Measurements from ENCODE around the gene U2AF1L4. TPM values are rescaled to one million over a fixed set of nuclear protein-coding genes. Genes with fewer than 3 reads are reported as not detected.

Gene U2AF1L4
- total RNA-seq, 1 donor = 5.8 TPM

DNA sequence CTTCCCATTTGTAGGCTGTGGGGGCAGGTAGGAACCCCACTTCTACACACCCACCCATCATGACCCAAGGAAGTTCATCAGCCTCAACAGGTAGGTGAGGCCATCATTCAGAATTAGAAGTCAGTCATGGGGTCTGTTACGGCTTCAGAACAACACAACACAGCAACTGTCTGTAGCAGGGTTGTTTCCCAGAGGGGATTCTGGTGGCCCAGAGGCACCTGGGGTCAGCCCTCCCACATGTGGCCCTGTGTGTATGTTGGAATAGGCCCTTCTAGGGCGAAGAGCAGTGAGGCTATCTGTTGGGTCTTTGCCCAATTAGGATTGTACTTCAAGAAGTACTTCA, 6.4 kb downstream of the U2AF1L4 start:
- no peak overlapping the region for H3K4me3 ChIP-seq (ENCODE audit: insufficient read depth, low read length)
- no peaks in the 10 kb centered on the region for H3K79me2 ChIP-seq (ENCODE audit: insufficient read depth, low read length)
- TF ChIP-seq CTCF (IDR thresholded peaks at IDR 0.05; ENCODE audit: extremely low read depth, low read depth, low read length) = no peak
- no peaks in the 10 kb centered on the region for H3K9me3 ChIP-seq (ENCODE audit: low read depth, low read length)
- no peak overlapping the region for H2AFZ ChIP-seq (ENCODE audit: low read length)
- peak; percentile 51 for DNase-seq (ENCODE audit: insufficient read length, low spot score, missing footprints)
- peaks cover 41% of the 10 kb centered on the region for H3K36me3 ChIP-seq (ENCODE audit: insufficient read depth, low read length)
- H3K27ac ChIP-seq (ENCODE audit: low read depth, low read length) = no peak overlapping the region
- H3K27me3 ChIP-seq (ENCODE audit: insufficient read depth, low read length) = no peaks in the 10 kb centered on the region
- H3K4me2 ChIP-seq (ENCODE audit: insufficient read depth, low read length) = no peak overlapping the region
- no peaks in the 10 kb centered on the region for H3K4me1 ChIP-seq (ENCODE audit: insufficient read depth, low read length)
- peaks cover 7% of the 10 kb centered on the region for H4K20me1 ChIP-seq (ENCODE audit: insufficient read depth, low read length)

DNA sequence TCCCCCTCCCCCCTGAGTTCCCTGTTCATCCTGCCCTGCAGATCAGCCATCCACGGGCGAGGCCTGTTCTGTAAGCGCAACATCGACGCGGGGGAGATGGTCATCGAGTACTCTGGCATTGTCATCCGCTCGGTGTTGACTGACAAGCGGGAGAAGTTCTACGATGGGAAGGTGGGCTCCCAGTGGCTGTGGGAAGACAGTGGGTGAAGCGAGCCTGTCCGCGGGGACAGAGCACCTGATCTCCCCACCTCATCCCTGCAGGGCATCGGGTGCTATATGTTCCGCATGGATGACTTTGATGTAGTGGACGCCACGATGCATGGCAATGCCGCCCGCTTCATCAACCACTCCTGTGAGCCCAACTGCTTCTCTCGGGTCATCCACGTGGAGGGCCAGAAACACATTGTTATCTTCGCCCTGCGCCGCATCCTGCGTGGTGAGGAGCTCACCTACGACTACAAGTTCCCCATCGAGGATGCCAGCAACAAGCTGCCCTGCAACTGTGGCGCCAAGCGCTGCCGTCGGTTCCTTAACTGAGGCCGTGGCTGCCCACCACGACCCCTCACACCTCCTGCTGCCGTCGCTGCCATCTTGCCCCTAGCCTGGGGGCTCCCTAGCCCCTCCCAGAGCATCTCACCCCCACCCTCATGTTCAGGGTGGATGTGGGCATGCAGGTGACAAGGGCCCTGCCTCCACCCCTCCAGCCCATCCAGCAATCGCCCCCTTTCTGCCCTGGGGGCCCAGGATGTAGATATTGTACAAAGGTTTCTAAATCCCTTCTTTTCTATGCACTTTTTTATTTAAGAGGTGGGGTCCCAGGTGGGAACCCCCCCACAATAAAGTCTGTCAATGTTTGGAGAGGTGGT, 7.0 kb downstream of the U2AF1L4 start:
- no peaks in the 10 kb centered on the region for H3K79me2 ChIP-seq (ENCODE audit: insufficient read depth, low read length)
- H2AFZ ChIP-seq (ENCODE audit: low read length) = no peak overlapping the region
- no peak overlapping the region for H3K4me2 ChIP-seq (ENCODE audit: insufficient read depth, low read length)
- TF ChIP-seq CTCF (IDR thresholded peaks at IDR 0.05; ENCODE audit: extremely low read depth, low read depth, low read length) = no peak
- H3K4me1 ChIP-seq (ENCODE audit: insufficient read depth, low read length) = no peaks in the 10 kb centered on the region
- peaks cover 44% of the 10 kb centered on the region for H3K36me3 ChIP-seq (ENCODE audit: insufficient read depth, low read length)
- DNase-seq (ENCODE audit: insufficient read length, low spot score, missing footprints) = peak; percentile 83
- H3K9me3 ChIP-seq (ENCODE audit: low read depth, low read length) = no peaks in the 10 kb centered on the region
- peaks cover 7% of the 10 kb centered on the region for H4K20me1 ChIP-seq (ENCODE audit: insufficient read depth, low read length)
- H3K27ac ChIP-seq (ENCODE audit: low read depth, low read length) = no peak overlapping the region
- no peak overlapping the region for H3K4me3 ChIP-seq (ENCODE audit: insufficient read depth, low read length)
- H3K27me3 ChIP-seq (ENCODE audit: insufficient read depth, low read length) = no peaks in the 10 kb centered on the region

DNA sequence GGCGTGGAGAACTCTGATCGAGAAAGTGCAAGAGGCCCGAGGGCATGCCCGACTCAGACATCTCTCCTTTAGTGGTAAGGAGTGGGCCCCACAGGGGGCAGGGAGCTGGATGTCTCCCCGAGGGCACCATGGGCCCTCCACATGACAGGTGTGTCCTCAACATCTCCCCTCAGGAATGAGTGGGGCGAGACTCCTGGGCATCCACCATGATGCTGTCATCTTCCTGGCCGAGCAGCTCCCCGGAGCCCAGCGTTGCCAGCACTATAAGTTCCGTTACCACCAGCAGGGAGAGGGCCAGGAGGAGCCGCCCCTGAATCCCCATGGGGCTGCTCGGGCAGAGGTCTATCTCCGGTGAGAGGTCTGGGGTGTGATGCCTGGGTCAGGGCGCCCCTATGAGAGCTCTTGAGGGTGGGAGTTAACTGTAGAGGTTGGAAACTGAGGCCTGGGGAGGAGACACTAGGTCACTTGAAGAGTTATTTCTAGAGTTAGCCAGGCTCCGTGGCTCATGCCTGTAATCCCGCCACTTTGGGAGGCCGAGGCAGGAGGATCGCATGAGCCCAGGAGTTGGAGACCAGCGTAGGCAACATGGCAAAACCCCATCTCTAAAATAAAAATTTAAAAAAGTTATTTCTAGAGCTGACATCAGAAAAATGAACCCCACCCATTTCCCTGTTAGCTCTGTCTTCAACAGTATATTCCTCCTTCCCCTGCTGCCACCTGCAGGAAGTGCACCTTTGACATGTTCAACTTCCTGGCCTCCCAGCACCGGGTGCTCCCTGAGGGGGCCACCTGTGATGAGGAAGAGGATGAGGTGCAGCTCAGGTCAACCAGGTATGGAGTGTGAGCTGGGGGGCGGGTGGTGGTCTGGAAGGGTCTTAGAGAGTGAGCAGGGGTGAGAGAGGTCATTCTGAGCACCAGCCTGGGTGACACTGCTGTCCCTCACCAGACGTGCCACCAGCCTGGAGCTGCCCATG, 8.0 kb downstream of the U2AF1L4 start:
- Histone ChIP-seq H3K27me3 (ENCODE audit: insufficient read depth, low read length) (no peaks in the 10 kb centered on the region), H3K79me2 (ENCODE audit: insufficient read depth, low read length) (no peaks in the 10 kb centered on the region), H3K4me3 (ENCODE audit: insufficient read depth, low read length) (no peak overlapping the region), H3K36me3 (ENCODE audit: insufficient read depth, low read length) (peaks cover 44% of the 10 kb centered on the region), H3K4me1 (ENCODE audit: insufficient read depth, low read length) (no peaks in the 10 kb centered on the region), H2AFZ (ENCODE audit: low read length) (no peak overlapping the region), H3K27ac (ENCODE audit: low read depth, low read length) (no peak overlapping the region), H3K9me3 (ENCODE audit: low read depth, low read length) (no peaks in the 10 kb centered on the region), H4K20me1 (ENCODE audit: insufficient read depth, low read length) (peaks cover 7% of the 10 kb centered on the region), H3K4me2 (ENCODE audit: insufficient read depth, low read length) (no peak overlapping the region)
- TF ChIP-seq CTCF (IDR thresholded peaks at IDR 0.05; ENCODE audit: extremely low read depth, low read depth, low read length) = no peak
- peak; percentile 85 for DNase-seq (ENCODE audit: insufficient read length, low spot score, missing footprints)

GRCh38 chr19:35734889-35735288, 10.3 kb downstream of the U2AF1L4 start:
- Histone ChIP-seq H4K20me1 (ENCODE audit: insufficient read depth, low read length) (peaks cover 7% of the 10 kb centered on the region), H3K27me3 (ENCODE audit: insufficient read depth, low read length) (no peaks in the 10 kb centered on the region), H3K4me1 (ENCODE audit: insufficient read depth, low read length) (no peaks in the 10 kb centered on the region), H3K9me3 (ENCODE audit: low read depth, low read length) (no peaks in the 10 kb centered on the region), H2AFZ (ENCODE audit: low read length) (no peak overlapping the region), H3K36me3 (ENCODE audit: insufficient read depth, low read length) (peaks cover 63% of the 10 kb centered on the region), H3K79me2 (ENCODE audit: insufficient read depth, low read length) (no peaks in the 10 kb centered on the region), H3K27ac (ENCODE audit: low read depth, low read length) (no peak overlapping the region), H3K4me2 (ENCODE audit: insufficient read depth, low read length) (no peak overlapping the region), H3K4me3 (ENCODE audit: insufficient read depth, low read length) (no peak overlapping the region)
- TF ChIP-seq CTCF (IDR thresholded peaks at IDR 0.05; ENCODE audit: extremely low read depth, low read depth, low read length) = no peak
- DNase-seq (ENCODE audit: insufficient read length, low spot score, missing footprints) = peak; percentile 51

All from osteoblast (primary cell).